AG04449 (cell line): Measurements from ENCODE around the gene NEDD8.

Experiments
- CTCF ChIA-PET: fragments of 350-600 bp; formaldehyde crosslinking; extraction: SDS; loops from one replicate; lab custom pipeline; 2021; ENCODE audit warnings: antibody characterized with exemption; lab: Yijun Ruan, JAX
- POLR2A ChIA-PET: fragments of 400-600, 350-600 bp; formaldehyde crosslinking; extraction: SDS; loops from one replicate; lab custom pipeline; 2020; ENCODE audit warnings: antibody characterized with exemption, inconsistent platforms; lab: Yijun Ruan, JAX
- DNase-seq: peaks from one replicate; pipeline ENCODE4 v3.0.0-alpha.2; 2010; ENCODE audit warnings: low read depth, low spot score
- H3K4me3 ChIP-seq: 2 replicates; pipeline ENCODE4 v1.5.1; 2011; ENCODE audit warnings: low read depth, mild to moderate bottlenecking, control low read depth, low read length
- CTCF ChIP-seq: IDR thresholded peaks from one replicate; pipeline ENCODE4 v1.5.1; 2011; ENCODE audit warnings: mild to moderate bottlenecking, moderate library complexity, low read length, control low read depth, inconsistent platforms; ENCODE audit not compliant: insufficient read depth; ENCODE audit errors: missing control alignments

The NEDD8 gene

DNA sequence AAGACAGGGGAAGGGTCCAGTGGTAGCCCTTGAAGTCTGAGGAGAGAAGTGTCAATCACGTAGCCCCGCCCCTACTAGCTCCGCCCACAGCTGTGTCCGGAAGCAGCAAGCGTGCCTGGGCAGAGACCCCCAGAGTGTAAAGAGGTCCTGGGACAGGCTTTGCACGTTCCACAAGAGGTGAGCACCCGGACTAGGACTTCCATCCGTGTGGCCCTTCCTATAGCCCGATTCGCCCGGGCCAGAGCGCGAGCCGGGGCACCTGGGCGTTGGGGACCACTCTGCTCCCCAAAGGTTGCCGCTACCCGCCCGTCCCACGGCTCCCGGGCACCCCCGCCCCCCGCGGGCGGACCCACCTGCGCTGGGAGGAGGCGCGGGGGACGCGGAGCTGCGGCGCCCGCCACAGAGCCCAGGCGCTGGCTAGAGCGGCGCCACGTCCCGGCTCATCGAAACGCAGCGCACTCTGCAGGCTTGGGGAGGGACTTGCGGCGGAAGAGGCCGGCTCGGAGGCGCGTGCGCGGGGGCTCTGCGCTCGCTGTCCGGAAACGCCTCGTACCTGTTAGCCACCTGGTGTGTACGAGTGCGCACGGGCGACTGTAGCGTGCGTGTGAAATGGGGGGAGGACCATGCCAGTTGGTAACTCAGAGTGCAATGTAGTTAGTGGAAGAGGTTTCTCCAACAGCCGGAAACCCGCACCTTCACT, 39.1 kb upstream of the NEDD8 start, which contains the start of gene RABGGTA:
Gene RABGGTA, minus strand, starts transcription at position 464 of the 700 bp plus-strand sequence. CDS start 482 bp downstream, outside the sequence.
- H3K4me3 ChIP-seq: peak within 1 kb of the TSS; percentile 98
- CTCF ChIA-PET: interaction anchor here (0.6 to 6.1 kb wide), 22 partner anchors 10 to 166 kb away, joined by 3 to 57 read pairs (median 6); partner anchors contain the start of genes CHMP4A, CIDEB, DHRS1 and IRF9
- TF ChIP-seq CTCF: peak; percentile 97
- POLR2A ChIA-PET: interaction anchor here (0.9 to 2.2 kb wide), 10 partner anchors 9 to 83 kb away, joined by 3 to 27 read pairs (median 4); partner anchors contain the start of genes CHMP4A, CIDEB, DHRS1 and IPO4
- DNase-seq: no peak

- ChIA-PET POLR2A (interaction anchor here (0.9 to 2.2 kb wide), 10 partner anchors 9 to 82 kb away, joined by 3 to 27 read pairs (median 4); partner anchors contain the start of genes CHMP4A, CIDEB, DHRS1 and IPO4), CTCF (interaction anchor here (0.6 to 6.1 kb wide), 15 partner anchors 11 to 157 kb away, joined by 3 to 57 read pairs (median 6); partner anchors contain the start of genes CHMP4A, CIDEB, DHRS1 and MDP1)
- TF ChIP-seq CTCF: no peak
- DNase-seq: no peak
- H3K4me3 ChIP-seq: peak overlapping the region; percentile 98
Observed at GRCh38 chr14:24270537-24271133, 38.5 kb upstream of the NEDD8 start.

DNA sequence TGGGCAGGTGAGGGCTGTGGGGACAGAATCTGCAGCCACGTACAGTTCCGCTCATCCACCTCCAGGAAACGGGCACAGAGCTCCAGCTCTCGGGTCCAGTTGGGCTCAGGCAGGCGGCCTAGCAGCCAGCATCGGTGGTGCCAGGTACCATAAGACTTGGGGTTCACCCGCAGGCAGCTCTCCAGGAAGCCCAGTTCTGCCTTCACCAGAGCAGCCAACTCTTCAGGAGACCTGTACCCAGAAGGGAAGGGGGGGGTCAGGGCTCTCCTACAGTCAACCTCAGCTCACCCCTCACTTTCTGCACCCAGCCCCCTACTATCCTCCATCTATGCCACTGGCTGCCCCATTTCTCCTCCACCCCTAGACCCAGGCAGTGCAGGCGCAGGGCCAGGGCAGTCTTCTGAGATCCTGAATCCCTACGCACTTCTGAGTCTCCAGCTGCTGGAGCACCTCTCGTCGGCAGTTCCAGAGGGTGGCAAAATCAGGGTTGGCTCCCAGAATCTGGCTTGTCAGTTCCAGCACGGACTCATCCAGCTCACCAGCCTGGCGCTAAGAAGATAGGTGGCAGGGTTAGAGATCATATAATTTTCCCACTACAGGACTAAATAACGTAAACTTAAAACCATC, 37.9 kb upstream of the NEDD8 start:
- POLR2A ChIA-PET: interaction anchor here (1.5 to 2.2 kb wide), 4 partner anchors 28 to 81 kb away, joined by 4 to 27 read pairs (median 6); partner anchors contain the start of genes CHMP4A, IPO4 and TINF2
- no peak overlapping the region for H3K4me3 ChIP-seq
- no peak for TF ChIP-seq CTCF
- no peak for DNase-seq
- CTCF ChIA-PET: interaction anchor here (1.0 to 6.1 kb wide), 10 partner anchors 10 to 113 kb away, joined by 3 to 57 read pairs (median 14); partner anchors contain the start of genes CHMP4A, CIDEB, DHRS1 and MDP1

- ChIA-PET CTCF (interaction anchor here (1.1 to 6.1 kb wide), 9 partner anchors 10 to 56 kb away, joined by 3 to 57 read pairs (median 16); partner anchors contain the start of genes CHMP4A, CIDEB, DHRS1 and NOP9), POLR2A (no interaction called here)
- no peak overlapping the region for H3K4me3 ChIP-seq
- no peak for DNase-seq
- no peak for TF ChIP-seq CTCF
Observed at GRCh38 chr14:24269368-24269767, 37.2 kb upstream of the NEDD8 start.

- ChIA-PET CTCF (interaction anchor here (0.7 to 6.1 kb wide), 7 partner anchors 8 to 40 kb away, joined by 3 to 57 read pairs (median 16); partner anchors contain the start of genes CIDEB, TGM1 and TINF2), POLR2A (interaction anchor here (1.0 kb wide), 1 partner anchor 26 kb away, joined by 3 read pairs; the partner anchor contains the start of gene TINF2)
- no peak overlapping the region for H3K4me3 ChIP-seq
- no peak for DNase-seq
- no peak for TF ChIP-seq CTCF
Observed at GRCh38 chr14:24268225-24268624, 36.1 kb upstream of the NEDD8 start.
